DND-41 (cell line): ENCODE results near the gene SLC30A5.

Experiments
- ATAC-seq: fragments of 200-7000 bp; cut with Tn5 transposase; 3 replicates; pipeline ENCODE4 v1.9.1; 2021; ENCODE audit warnings: low read depth; ENCODE audit not compliant: insufficient read depth
- DNase-seq: peaks from one replicate; pipeline ENCODE4 v3.0.0-alpha.2; 2020
- H2AFZ ChIP-seq: 2 replicates; pipeline ENCODE4 v1.6.0; 2012; ENCODE audit warnings: low read depth, low read length
- H3K27ac ChIP-seq: 2 replicates; pipeline ENCODE4 v1.5.1; 2012; ENCODE audit warnings: low read length, inconsistent platforms
- H3K27me3 ChIP-seq: fragments of 200-600 bp; sonication (generic); 2 replicates; pipeline ENCODE4 v1.6.0; 2012; ENCODE audit warnings: low read length, mild to moderate bottlenecking, inconsistent platforms; ENCODE audit not compliant: insufficient read depth, poor library complexity
- H3K36me3 ChIP-seq: 2 replicates; pipeline ENCODE4 v1.5.1; 2012; ENCODE audit warnings: low read length, inconsistent platforms; ENCODE audit not compliant: insufficient read depth
- H3K4me1 ChIP-seq: 2 replicates; pipeline ENCODE4 v1.5.1; 2012; ENCODE audit warnings: mild to moderate bottlenecking, low read length; ENCODE audit not compliant: insufficient read depth
- H3K4me2 ChIP-seq: 2 replicates; pipeline ENCODE4 v1.6.0; 2012; ENCODE audit warnings: mild to moderate bottlenecking, moderate library complexity, low read length, inconsistent platforms; ENCODE audit not compliant: insufficient read depth
- H3K4me3 ChIP-seq, 2 experiments: fragments of 200-600 bp in 1 of 2; shearing (Covaris generic) in 1 of 2; 2 replicates each; pipeline ENCODE4 v1.5.1; 2012 to 2016; ENCODE audit warnings: inconsistent platforms in 2 of 2, low read length in 2 of 2, mild to moderate bottlenecking in 2 of 2, low read depth in 1 of 2, moderate library complexity in 1 of 2
- H3K79me2 ChIP-seq: 2 replicates; pipeline ENCODE4 v1.6.0; 2012; ENCODE audit warnings: low read length, inconsistent platforms; ENCODE audit not compliant: insufficient read depth
- H3K9ac ChIP-seq: 2 replicates; pipeline ENCODE4 v1.6.0; 2012; ENCODE audit warnings: low read depth, mild to moderate bottlenecking, inconsistent platforms, low read length, moderate library complexity
- H3K9me3 ChIP-seq: 2 replicates; pipeline ENCODE4 v1.5.1; 2012; ENCODE audit warnings: low read length, moderate library complexity, mild to moderate bottlenecking, inconsistent platforms; ENCODE audit not compliant: insufficient read depth, severe bottlenecking
- H4K20me1 ChIP-seq: 2 replicates; pipeline ENCODE4 v1.6.0; 2012; ENCODE audit warnings: low read length; ENCODE audit not compliant: insufficient read depth
- CTCF ChIP-seq: IDR thresholded peaks from 2 replicates; pipeline ENCODE4 v1.5.1; 2012; ENCODE audit warnings: borderline replicate concordance, low read length, moderate library complexity, mild to moderate bottlenecking; ENCODE audit not compliant: poor library complexity, severe bottlenecking; ENCODE audit errors: extremely low read depth
- EZH2 ChIP-seq: IDR thresholded peaks from 3 replicates; pipeline ENCODE4 v1.6.1; 2012; ENCODE audit warnings: borderline replicate concordance, low read depth, mild to moderate bottlenecking, moderate library complexity, low read length, inconsistent platforms; ENCODE audit not compliant: severe bottlenecking

SLC30A5 gene

GRCh38 chr5:69074664-69075521, 18.9 kb upstream of the SLC30A5 start:
- no peaks in the 10 kb centered on the region for H3K4me1 ChIP-seq
- H4K20me1 ChIP-seq = no peaks in the 10 kb centered on the region
- H3K27me3 ChIP-seq = no peaks in the 10 kb centered on the region
- H3K9ac ChIP-seq = no peak overlapping the region
- H3K27ac ChIP-seq = no peak overlapping the region
- no peak overlapping the region for H3K4me3 ChIP-seq
- DNase-seq (no peak), ATAC-seq (no peak)
- no peaks in the 10 kb centered on the region for H3K79me2 ChIP-seq
- no peak overlapping the region for H3K4me2 ChIP-seq
- no peak for TF ChIP-seq EZH2
- no peak for TF ChIP-seq CTCF
- no peak overlapping the region for H2AFZ ChIP-seq
- no peaks in the 10 kb centered on the region for H3K36me3 ChIP-seq
- no peaks in the 10 kb centered on the region for H3K9me3 ChIP-seq

- Histone ChIP-seq H3K27me3 (no peaks in the 10 kb centered on the region), H3K9me3 (no peaks in the 10 kb centered on the region), H3K36me3 (no peaks in the 10 kb centered on the region), H4K20me1 (no peaks in the 10 kb centered on the region), H2AFZ (no peak overlapping the region), H3K27ac (no peak overlapping the region), H3K4me3 (no peak overlapping the region), H3K9ac (no peak overlapping the region), H3K4me1 (no peaks in the 10 kb centered on the region), H3K79me2 (no peaks in the 10 kb centered on the region), H3K4me2 (no peak overlapping the region)
- DNase-seq (no peak), ATAC-seq (no peak)
- TF ChIP-seq EZH2 = no peak
- no peak for TF ChIP-seq CTCF
Measured at GRCh38 chr5:69075522-69076179, 18.2 kb upstream of the SLC30A5 start.

GRCh38 chr5:69078921-69079540, 14.8 kb upstream of the SLC30A5 start:
- H3K27ac ChIP-seq = no peak overlapping the region
- H3K9ac ChIP-seq = no peak overlapping the region
- H3K27me3 ChIP-seq = no peaks in the 10 kb centered on the region
- H3K4me1 ChIP-seq = no peaks in the 10 kb centered on the region
- no peak overlapping the region for H2AFZ ChIP-seq
- H3K36me3 ChIP-seq = no peaks in the 10 kb centered on the region
- no peaks in the 10 kb centered on the region for H4K20me1 ChIP-seq
- H3K4me3 ChIP-seq = no peak overlapping the region
- TF ChIP-seq CTCF = no peak
- TF ChIP-seq EZH2 = no peak
- no peaks in the 10 kb centered on the region for H3K79me2 ChIP-seq
- H3K4me2 ChIP-seq = no peak overlapping the region
- ATAC-seq (no peak), DNase-seq (no peak)
- H3K9me3 ChIP-seq = no peaks in the 10 kb centered on the region
